NT2/D1 (cell line): Measurements from ENCODE around the gene C11orf97.

Experiments
- DNase-seq: peaks from one replicate; pipeline ENCODE4 v3.0.0-alpha.2; 2011; ENCODE audit warnings: low read depth, low spot score
- H3K27me3 ChIP-seq: 2 replicates; pipeline ENCODE4 v1.6.0; 2011; ENCODE audit warnings: mild to moderate bottlenecking; ENCODE audit not compliant: insufficient read length, insufficient read depth
- H3K36me3 ChIP-seq: 2 replicates; pipeline ENCODE4 v1.6.1; 2011; ENCODE audit warnings: mild to moderate bottlenecking, low read length, mixed read lengths; ENCODE audit not compliant: insufficient read depth, insufficient read length
- H3K4me1 ChIP-seq: 2 replicates; pipeline ENCODE4 v1.5.1; 2011; ENCODE audit not compliant: insufficient read depth, insufficient read length
- H3K4me3 ChIP-seq: 2 replicates; pipeline ENCODE4 v1.5.1; 2011; ENCODE audit warnings: low read depth; ENCODE audit not compliant: insufficient read length
- H3K9ac ChIP-seq: 2 replicates; pipeline ENCODE4 v1.6.0; 2011; ENCODE audit warnings: low read depth; ENCODE audit not compliant: insufficient read length
- H3K9me3 ChIP-seq: 2 replicates; pipeline ENCODE4 v1.5.1; 2011; ENCODE audit warnings: mild to moderate bottlenecking, low read length; ENCODE audit not compliant: insufficient read depth
- SUZ12 ChIP-seq: IDR thresholded peaks from 2 replicates; pipeline ENCODE4 v1.6.1; 2011; ENCODE audit not compliant: insufficient read length, insufficient read depth; ENCODE audit errors: extremely low read depth
- YY1 ChIP-seq: IDR thresholded peaks from 2 replicates; pipeline ENCODE4 v1.6.1; 2011; ENCODE audit not compliant: insufficient read length, insufficient read depth
- ZNF274 ChIP-seq: IDR thresholded peaks from 2 replicates; pipeline ENCODE4 v1.6.1; 2011; ENCODE audit warnings: mild to moderate bottlenecking, low read depth, low read length

C11orf97 gene

GRCh38 chr11:94539420-94539819, 27.2 kb downstream of the C11orf97 start:
- Histone ChIP-seq H3K4me3 (no peak overlapping the region), H3K9ac (no peak overlapping the region), H3K27me3 (no peaks in the 10 kb centered on the region), H3K4me1 (no peaks in the 10 kb centered on the region), H3K9me3 (no peaks in the 10 kb centered on the region), H3K36me3 (no peaks in the 10 kb centered on the region)
- DNase-seq: no peak
- TF ChIP-seq ZNF274 (no peak), YY1 (no peak), SUZ12 (no peak)

- DNase-seq: peak; percentile 75
- H3K9ac ChIP-seq: peak within 1 kb of the TSS; percentile 74
- H3K9me3 ChIP-seq: no peaks in the 10 kb centered on the region
- peaks cover 3% of the 10 kb centered on the region for H3K36me3 ChIP-seq
- TF ChIP-seq SUZ12: no peak
- no peaks in the 10 kb centered on the region for H3K27me3 ChIP-seq
- peak within 1 kb of the TSS; percentile 56 for H3K4me3 ChIP-seq
- no peaks in the 10 kb centered on the region for H3K4me1 ChIP-seq
Observed at GRCh38 chr11:94543695-94544645, 31.7 kb downstream of the C11orf97 start, which contains the start of gene FUT4. Gene FUT4, plus strand, starts transcription at chr11:94543921. Its CDS starts 213 bp downstream, at chr11:94544134.

GRCh38 chr11:94544646-94545263, 32.5 kb downstream of the C11orf97 start:
- Histone ChIP-seq H3K36me3 (peaks cover 3% of the 10 kb centered on the region), H3K9ac (peak overlapping the region; percentile 74), H3K27me3 (no peaks in the 10 kb centered on the region), H3K4me1 (no peaks in the 10 kb centered on the region), H3K4me3 (peak overlapping the region; percentile 56), H3K9me3 (no peaks in the 10 kb centered on the region)
- DNase-seq: no peak
- no peak for TF ChIP-seq SUZ12
- TF ChIP-seq ZNF274: no peak
- TF ChIP-seq YY1: no peak

- no peaks in the 10 kb centered on the region for H3K4me1 ChIP-seq
- H3K9me3 ChIP-seq: no peaks in the 10 kb centered on the region
- H3K27me3 ChIP-seq: no peaks in the 10 kb centered on the region
- peak overlapping the region; percentile 56 for H3K4me3 ChIP-seq
- peak overlapping the region; percentile 74 for H3K9ac ChIP-seq
- TF ChIP-seq YY1: no peak
- no peak for TF ChIP-seq ZNF274
- no peak for TF ChIP-seq SUZ12
- DNase-seq: no peak
- H3K36me3 ChIP-seq: peaks cover 3% of the 10 kb centered on the region
Observed at GRCh38 chr11:94545264-94546161, 33.3 kb downstream of the C11orf97 start.

GRCh38 chr11:94546162-94546470, 33.9 kb downstream of the C11orf97 start:
- no peak for DNase-seq
- Histone ChIP-seq H3K4me3 (peak overlapping the region; percentile 11), H3K4me1 (no peaks in the 10 kb centered on the region), H3K9ac (peak overlapping the region; percentile 44), H3K36me3 (peaks cover 3% of the 10 kb centered on the region), H3K9me3 (no peaks in the 10 kb centered on the region), H3K27me3 (no peaks in the 10 kb centered on the region)
- TF ChIP-seq YY1 (no peak), ZNF274 (no peak), SUZ12 (no peak)

- Histone ChIP-seq H3K4me3 (no peak overlapping the region), H3K4me1 (no peaks in the 10 kb centered on the region), H3K27me3 (no peaks in the 10 kb centered on the region), H3K36me3 (peaks cover 3% of the 10 kb centered on the region), H3K9ac (no peak overlapping the region), H3K9me3 (no peaks in the 10 kb centered on the region)
- DNase-seq: no peak
- no peak for TF ChIP-seq ZNF274
- TF ChIP-seq SUZ12: no peak
- TF ChIP-seq YY1: no peak
Observed at GRCh38 chr11:94546886-94547285, 34.6 kb downstream of the C11orf97 start.

GRCh38 chr11:94549146-94549545, 36.9 kb downstream of the C11orf97 start:
- H3K9ac ChIP-seq: no peak overlapping the region
- H3K36me3 ChIP-seq: peaks cover 3% of the 10 kb centered on the region
- H3K4me1 ChIP-seq: no peaks in the 10 kb centered on the region
- H3K4me3 ChIP-seq: no peak overlapping the region
- H3K27me3 ChIP-seq: no peaks in the 10 kb centered on the region
- no peak for DNase-seq
- no peaks in the 10 kb centered on the region for H3K9me3 ChIP-seq
- TF ChIP-seq SUZ12 (no peak), YY1 (no peak), ZNF274 (no peak)
